HG03060 (cell line): ENCODE results near the gene PPT2.
"Not testable (repeated sequence)": the region's sequence is repeated elsewhere in the genome, so short reads cannot be mapped to it uniquely, and the experiment has no call there.

Experiments
- ATAC-seq: cut with Tn5 transposase; IDR thresholded peaks from one replicate; pipeline ENCODE4 v1.9.1; 2021; ENCODE audit warnings: low read depth, moderate number of reproducible peaks; ENCODE audit not compliant: unreplicated experiment

PPT2 gene

GRCh38 chr6:32126880-32127279, 27.1 kb upstream of the PPT2 start:
- no peak for ATAC-seq

- no peak for ATAC-seq
Observed at GRCh38 chr6:32127409-32127716, 26.6 kb upstream of the PPT2 start.

- peak; percentile 90 for ATAC-seq
Observed at GRCh38 chr6:32127717-32128592, 26.0 kb upstream of the PPT2 start, which contains the start of gene ATF6B. Gene ATF6B, minus strand, starts transcription at chr6:32128246. Its CDS starts 39 bp downstream, at chr6:32128207.

GRCh38 chr6:32128751-32129296, 25.1 kb upstream of the PPT2 start:
- ATAC-seq = no peak

GRCh38 chr6:32129297-32130088, 24.4 kb upstream of the PPT2 start:
- no peak for ATAC-seq

- ATAC-seq = no peak
Observed at GRCh38 chr6:32131439-32131948, 22.4 kb upstream of the PPT2 start.

GRCh38 chr6:32132110-32132509, 21.8 kb upstream of the PPT2 start:
- no peak for ATAC-seq

- no peak for ATAC-seq
Observed at GRCh38 chr6:32133786-32134185, 20.2 kb upstream of the PPT2 start.

- ATAC-seq = no peak
Observed at GRCh38 chr6:32137454-32137853, 16.5 kb upstream of the PPT2 start.

GRCh38 chr6:32139590-32139989, 14.4 kb upstream of the PPT2 start:
- ATAC-seq = no peak

GRCh38 chr6:32140420-32141046, 13.4 kb upstream of the PPT2 start:
- no peak for ATAC-seq

- ATAC-seq = not testable (repeated sequence)
Observed at GRCh38 chr6:32144238-32144637, 9.7 kb upstream of the PPT2 start.

GRCh38 chr6:32146287-32146686, 7.7 kb upstream of the PPT2 start:
- no peak for ATAC-seq

- ATAC-seq = no peak
Observed at GRCh38 chr6:32146687-32147086, 7.3 kb upstream of the PPT2 start.

- no peak for ATAC-seq
Observed at GRCh38 chr6:32147401-32148132, 6.4 kb upstream of the PPT2 start.

- no peak for ATAC-seq
Observed at GRCh38 chr6:32148289-32149091, 5.5 kb upstream of the PPT2 start.

- ATAC-seq = no peak
Observed at GRCh38 chr6:32149092-32149755, 4.7 kb upstream of the PPT2 start.

- ATAC-seq = no peak
Observed at GRCh38 chr6:32149932-32150870, 3.7 kb upstream of the PPT2 start.
